ENCODE measurements around the gene REEP6.
A peak's percentile ranks its signal among the peaks of the same experiment; 100 is the strongest.
"Not testable (repeated sequence)": the region's sequence is repeated elsewhere in the genome, so short reads cannot be mapped to it uniquely, and the experiment has no call there.

The REEP6 gene

DNA sequence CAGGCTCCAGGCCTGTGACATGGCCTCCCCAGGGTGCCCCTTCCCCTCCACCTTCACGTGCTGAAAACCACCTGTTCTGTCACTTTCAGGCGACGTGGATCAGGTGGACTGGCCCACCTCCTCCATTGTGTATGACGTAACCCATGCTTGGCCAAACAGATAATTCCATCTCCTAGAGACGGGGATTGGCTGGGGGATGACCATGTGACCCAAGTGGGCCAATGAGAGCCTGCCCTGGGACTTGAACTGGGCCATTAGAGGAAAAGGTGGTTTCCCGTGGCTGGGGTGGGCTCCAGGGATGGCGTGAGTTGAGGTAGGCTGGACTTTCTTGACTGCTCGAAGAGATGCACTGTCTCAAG, 25.4 kb downstream of the REEP6 start:
- no peak for DNase-seq
- no peak overlapping the region for H2AFZ ChIP-seq (ENCODE audit: low read length)
- H3K4me1 ChIP-seq (ENCODE audit: low read length) = peaks cover 10% of the 10 kb centered on the region; the same call in 1 of the 2 replicates
- no peaks in the 10 kb centered on the region for H3K9me3 ChIP-seq (replicated peaks; ENCODE audit: insufficient read depth, low read length)
- no peaks in the 10 kb centered on the region for H3K9me2 ChIP-seq (replicated peaks; ENCODE audit: insufficient read depth, low read length)
- H3F3A ChIP-seq (ENCODE audit: insufficient read depth, low read length) = no peaks in the 10 kb centered on the region
- H3K27me3 ChIP-seq (replicated peaks; ENCODE audit: insufficient read depth, low read length) = peaks cover 63% of the 10 kb centered on the region
- no peaks in the 10 kb centered on the region for H3K79me2 ChIP-seq (ENCODE audit: low read length)
- no peak overlapping the region for H3K4me2 ChIP-seq (ENCODE audit: low read depth, low read length)
- H3K4me3 ChIP-seq (ENCODE audit: low read length) = no peak overlapping the region
- no peak overlapping the region for H3K27ac ChIP-seq (ENCODE audit: low read length)
- H3K9ac ChIP-seq (ENCODE audit: low read length) = no peak overlapping the region
- H4K20me1 ChIP-seq (ENCODE audit: insufficient read depth, low read length) = no peaks in the 10 kb centered on the region
- TF ChIP-seq, protein P1, sequence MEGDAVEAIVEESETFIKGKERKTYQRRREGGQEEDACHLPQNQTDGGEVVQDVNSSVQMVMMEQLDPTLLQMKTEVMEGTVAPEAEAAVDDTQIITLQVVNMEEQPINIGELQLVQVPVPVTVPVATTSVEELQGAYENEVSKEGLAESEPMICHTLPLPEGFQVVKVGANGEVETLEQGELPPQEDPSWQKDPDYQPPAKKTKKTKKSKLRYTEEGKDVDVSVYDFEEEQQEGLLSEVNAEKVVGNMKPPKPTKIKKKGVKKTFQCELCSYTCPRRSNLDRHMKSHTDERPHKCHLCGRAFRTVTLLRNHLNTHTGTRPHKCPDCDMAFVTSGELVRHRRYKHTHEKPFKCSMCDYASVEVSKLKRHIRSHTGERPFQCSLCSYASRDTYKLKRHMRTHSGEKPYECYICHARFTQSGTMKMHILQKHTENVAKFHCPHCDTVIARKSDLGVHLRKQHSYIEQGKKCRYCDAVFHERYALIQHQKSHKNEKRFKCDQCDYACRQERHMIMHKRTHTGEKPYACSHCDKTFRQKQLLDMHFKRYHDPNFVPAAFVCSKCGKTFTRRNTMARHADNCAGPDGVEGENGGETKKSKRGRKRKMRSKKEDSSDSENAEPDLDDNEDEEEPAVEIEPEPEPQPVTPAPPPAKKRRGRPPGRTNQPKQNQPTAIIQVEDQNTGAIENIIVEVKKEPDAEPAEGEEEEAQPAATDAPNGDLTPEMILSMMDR (IDR thresholded peaks at IDR 0.05; ENCODE audit: low read length) = no peak
- no peak for TF ChIP-seq EZH2phosphoT487 (IDR thresholded peaks at IDR 0.05; ENCODE audit: low read length)
- no peak for TF ChIP-seq EZH2 (optimal IDR thresholded peaks at IDR 0.05; ENCODE audit: low read depth, low read length)
- no peaks in the 10 kb centered on the region for H3K36me3 ChIP-seq (replicated peaks; ENCODE audit: insufficient read depth, low read length)

DNA sequence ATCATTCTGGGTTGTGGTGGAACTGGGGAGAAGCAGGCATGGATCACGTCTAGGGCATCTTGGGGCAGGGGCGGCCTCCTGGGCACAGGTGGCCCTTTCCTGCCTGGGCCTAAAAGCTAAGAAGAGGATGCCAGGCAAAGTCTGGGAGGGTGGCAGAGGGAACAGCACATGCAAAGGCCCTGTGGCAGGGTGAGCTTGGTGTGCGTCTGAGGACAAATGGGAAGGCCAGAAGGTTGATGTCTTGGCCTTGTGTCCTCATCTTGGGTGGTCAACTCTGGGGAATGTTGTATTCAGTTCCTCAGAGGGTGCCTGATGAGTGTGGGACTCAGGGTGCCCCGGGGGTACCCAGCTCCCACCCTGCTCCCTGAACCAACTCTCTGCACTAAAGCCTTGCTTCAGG, 27.5 kb downstream of the REEP6 start:
- Histone ChIP-seq H3K79me2 (ENCODE audit: low read length) (no peaks in the 10 kb centered on the region), H3K9ac (ENCODE audit: low read length) (no peak overlapping the region)

DNA sequence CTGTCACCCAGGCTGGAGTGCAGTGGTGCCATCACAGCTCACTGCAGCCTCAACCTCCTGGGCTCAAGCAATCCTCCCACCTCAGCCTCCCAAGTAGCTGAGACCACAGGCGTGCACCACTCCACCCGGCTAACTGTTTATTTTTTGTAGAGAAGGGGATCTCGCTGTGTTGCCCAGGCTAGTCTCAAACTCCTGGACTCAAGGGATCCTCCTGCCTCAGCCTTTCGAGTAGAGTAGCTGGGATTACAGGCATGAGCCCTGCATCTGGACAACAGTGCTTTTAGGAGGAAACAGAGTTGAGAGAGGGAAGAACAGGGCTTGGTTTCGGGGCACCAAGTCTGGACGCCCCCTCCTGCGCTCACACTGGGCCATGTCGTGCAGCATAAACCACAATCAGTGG, 28.8 kb downstream of the REEP6 start:
- not testable (repeated sequence) for H3K9me2 ChIP-seq (replicated peaks; ENCODE audit: insufficient read depth, low read length); H3F3A ChIP-seq (ENCODE audit: insufficient read depth, low read length); H3K36me3 ChIP-seq (replicated peaks; ENCODE audit: insufficient read depth, low read length); H3K27ac ChIP-seq (ENCODE audit: low read length); H3K9ac ChIP-seq (ENCODE audit: low read length); H2AFZ ChIP-seq (ENCODE audit: low read length); H3K79me2 ChIP-seq (ENCODE audit: low read length); H4K20me1 ChIP-seq (ENCODE audit: insufficient read depth, low read length); DNase-seq; H3K4me3 ChIP-seq (ENCODE audit: low read length); H3K4me1 ChIP-seq (ENCODE audit: low read length); H3K9me3 ChIP-seq (replicated peaks; ENCODE audit: insufficient read depth, low read length)
- Histone ChIP-seq H3K4me2 (ENCODE audit: low read depth, low read length) (peak overlapping the region; percentile 59; the same call in 1 of the 2 replicates), H3K27me3 (replicated peaks; ENCODE audit: insufficient read depth, low read length) (peaks cover 75% of the 10 kb centered on the region)

More for the DNA sequence above, 27.5 kb downstream of the REEP6 start:
- Histone ChIP-seq H3K36me3 (replicated peaks; ENCODE audit: insufficient read depth, low read length) (no peaks in the 10 kb centered on the region), H3F3A (ENCODE audit: insufficient read depth, low read length) (no peaks in the 10 kb centered on the region), H3K4me1 (ENCODE audit: low read length) (peaks cover 8% of the 10 kb centered on the region; the same call in 1 of the 2 replicates), H3K4me3 (ENCODE audit: low read length) (no peak overlapping the region), H2AFZ (ENCODE audit: low read length) (no peak overlapping the region), H3K27ac (ENCODE audit: low read length) (no peak overlapping the region), H3K27me3 (replicated peaks; ENCODE audit: insufficient read depth, low read length) (peaks cover 71% of the 10 kb centered on the region), H4K20me1 (ENCODE audit: insufficient read depth, low read length) (no peaks in the 10 kb centered on the region), H3K4me2 (ENCODE audit: low read depth, low read length) (no peak overlapping the region), H3K9me2 (replicated peaks; ENCODE audit: insufficient read depth, low read length) (no peaks in the 10 kb centered on the region), H3K9me3 (replicated peaks; ENCODE audit: insufficient read depth, low read length) (no peaks in the 10 kb centered on the region)
- TF ChIP-seq, protein P1 (IDR thresholded peaks at IDR 0.05; ENCODE audit: low read length) = no peak
- DNase-seq = no peak

DNA sequence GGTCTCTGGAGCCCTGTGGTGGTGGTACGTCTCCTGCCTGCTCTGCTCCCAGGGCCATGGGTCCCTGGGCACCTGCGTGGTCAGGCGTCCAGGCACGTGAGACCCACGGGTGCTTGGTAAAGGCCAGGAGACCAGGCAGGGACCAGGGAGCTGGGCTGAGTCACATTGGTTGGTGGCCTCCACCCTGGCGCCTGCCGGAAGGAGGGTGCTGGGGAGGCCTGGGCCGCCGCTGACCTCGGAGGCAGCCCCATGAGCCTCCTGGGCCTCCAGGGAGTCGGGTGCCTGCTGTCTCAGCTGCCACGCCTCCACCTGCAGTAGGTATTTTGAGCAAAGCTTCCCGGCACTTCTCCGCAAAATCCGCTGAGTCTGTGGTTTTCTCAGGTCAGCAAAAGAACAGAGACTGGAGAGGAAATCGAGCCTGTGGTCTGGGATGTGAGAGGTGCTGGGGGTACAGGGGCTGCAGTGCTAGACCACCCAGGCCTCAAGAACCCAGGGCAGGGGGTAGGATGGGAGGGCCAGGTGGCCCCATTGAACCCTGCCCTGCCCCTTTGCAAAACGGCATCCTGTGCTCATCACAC, 29.3 kb downstream of the REEP6 start:
- Histone ChIP-seq H3K27me3 (replicated peaks; ENCODE audit: insufficient read depth, low read length) (peaks cover 75% of the 10 kb centered on the region), H3F3A (ENCODE audit: insufficient read depth, low read length) (no peaks in the 10 kb centered on the region), H3K36me3 (replicated peaks; ENCODE audit: insufficient read depth, low read length) (no peaks in the 10 kb centered on the region), H3K27ac (ENCODE audit: low read length) (no peak overlapping the region), H3K79me2 (ENCODE audit: low read length) (no peaks in the 10 kb centered on the region), H4K20me1 (ENCODE audit: insufficient read depth, low read length) (no peaks in the 10 kb centered on the region), H3K4me3 (ENCODE audit: low read length) (no peak overlapping the region), H3K4me2 (ENCODE audit: low read depth, low read length) (peak overlapping the region; percentile 59; the same call in 1 of the 2 replicates), H2AFZ (ENCODE audit: low read length) (peak overlapping the region; percentile 14; the same call in 1 of the 2 replicates), H3K9me3 (replicated peaks; ENCODE audit: insufficient read depth, low read length) (no peaks in the 10 kb centered on the region), H3K9ac (ENCODE audit: low read length) (no peak overlapping the region), H3K9me2 (replicated peaks; ENCODE audit: insufficient read depth, low read length) (no peaks in the 10 kb centered on the region), H3K4me1 (ENCODE audit: low read length) (peaks cover 8% of the 10 kb centered on the region; the same call in 1 of the 2 replicates)
- TF ChIP-seq, protein P1 (IDR thresholded peaks at IDR 0.05; ENCODE audit: low read length) = no peak
- TF ChIP-seq EZH2phosphoT487 (IDR thresholded peaks at IDR 0.05; ENCODE audit: low read length) (no peak), EZH2 (optimal IDR thresholded peaks at IDR 0.05; ENCODE audit: low read depth, low read length) (no peak)
- peak; percentile 44 for DNase-seq

Data from MM.1S (cell line).